VCaP (cell line): ENCODE data around the gene AP2A1.
A peak's percentile ranks its signal among the peaks of the same experiment; 100 is the strongest.

Experiments used
- H3K27ac ChIP-seq: fragments of 450-650 bp; 2 replicates; pipeline ENCODE4 v1.5.1; 2017
- CTCF ChIP-seq: fragments of 450-650 bp; conservative IDR thresholded peaks from 2 replicates; pipeline ENCODE4 v1.5.1; 2017; ENCODE audit warnings: mild to moderate bottlenecking, moderate library complexity

Gene AP2A1

GRCh38 chr19:49787746-49788145 lies 20.9 kb downstream of the AP2A1 start:
- TF ChIP-seq CTCF, result no peak
- H3K27ac ChIP-seq, result no peak overlapping the region

- no peak for TF ChIP-seq CTCF
- no peak overlapping the region for H3K27ac ChIP-seq
Measured at GRCh38 chr19:49788857-49789256, 22.1 kb downstream of the AP2A1 start.

GRCh38 chr19:49790866-49791265 lies 24.1 kb downstream of the AP2A1 start:
- no peak for TF ChIP-seq CTCF
- H3K27ac ChIP-seq, result peak overlapping the region; percentile 35; the same call in 1 of the 2 replicates

- H3K27ac ChIP-seq, result peak overlapping the region; percentile 35; the same call in 1 of the 2 replicates
- TF ChIP-seq CTCF, result no peak
Measured at GRCh38 chr19:49791776-49792445, 25.1 kb downstream of the AP2A1 start.

- no peak overlapping the region for H3K27ac ChIP-seq
- no peak for TF ChIP-seq CTCF
Measured at GRCh38 chr19:49792829-49793560, 26.2 kb downstream of the AP2A1 start.

GRCh38 chr19:49793561-49793840 lies 26.7 kb downstream of the AP2A1 start:
- TF ChIP-seq CTCF, result no peak
- H3K27ac ChIP-seq, result no peak overlapping the region

- H3K27ac ChIP-seq, result no peak overlapping the region
- TF ChIP-seq CTCF, result no peak
Measured at GRCh38 chr19:49795615-49796014, 28.8 kb downstream of the AP2A1 start.
